Mucosa of gallbladder (tissue), 1 donor: ENCODE measurements around the gene DUSP11. TPM values are rescaled to one million over a fixed set of nuclear protein-coding genes. Genes with fewer than 3 reads are reported as not detected.
"Not testable (repeated sequence)": the region's sequence is repeated elsewhere in the genome, so short reads cannot be mapped to it uniquely, and the experiment has no call there.

Source experiments
- DNase-seq: peaks from one replicate; pipeline ENCODE4 v3.0.0-alpha.2; 2020; ENCODE audit warnings: low spot score
- total RNA-seq: library from RNA; stranded (reverse); gene quantifications from one replicate; pipeline ENCODE4 v1.2.1, GENCODE V29; 2021
- donor health status: DM: no; HTN: no; CAD: no.

The DUSP11 gene
- total RNA-seq, 1 donor from 2014 or later = 18.2 TPM

- no peak for DNase-seq
Observed at GRCh38 chr2:73772819-73773218, 7.1 kb downstream of the DUSP11 start.

GRCh38 chr2:73770725-73771124 is 9.2 kb downstream of the DUSP11 start:
- no peak for DNase-seq

GRCh38 chr2:73766994-73767393 is 12.9 kb downstream of the DUSP11 start:
- no peak for DNase-seq

- DNase-seq = no peak
Observed at GRCh38 chr2:73766349-73766748, 13.6 kb downstream of the DUSP11 start.

GRCh38 chr2:73764945-73765344 is 15.0 kb downstream of the DUSP11 start:
- no peak for DNase-seq

GRCh38 chr2:73762571-73762970 is 17.3 kb downstream of the DUSP11 start:
- no peak for DNase-seq

- DNase-seq = no peak
Observed at GRCh38 chr2:73759904-73760303, 20.0 kb downstream of the DUSP11 start.

GRCh38 chr2:73759285-73759764 is 20.6 kb downstream of the DUSP11 start:
- no peak for DNase-seq

- not testable (repeated sequence) for DNase-seq
Observed at GRCh38 chr2:73754332-73754731, 25.6 kb downstream of the DUSP11 start.

- DNase-seq = no peak
Observed at GRCh38 chr2:73749314-73749713, 30.6 kb downstream of the DUSP11 start.

GRCh38 chr2:73746877-73747208 is 33.1 kb downstream of the DUSP11 start:
- no peak for DNase-seq

- DNase-seq = no peak
Observed at GRCh38 chr2:73746015-73746876, 33.7 kb downstream of the DUSP11 start.

- no peak for DNase-seq
Observed at GRCh38 chr2:73740767-73741166, 39.1 kb downstream of the DUSP11 start.

- DNase-seq = no peak
Observed at GRCh38 chr2:73739101-73739500, 40.8 kb downstream of the DUSP11 start.

GRCh38 chr2:73736855-73737779 is 42.8 kb downstream of the DUSP11 start, which contains the start of gene TPRKB:
Gene TPRKB (minus strand): TSS chr2:73737345. CDS start chr2:73734569, 2,776 bp downstream.
- peak; percentile 96 for DNase-seq

- DNase-seq = no peak
Observed at GRCh38 chr2:73736378-73736777, 43.5 kb downstream of the DUSP11 start.

GRCh38 chr2:73730810-73731209 is 49.1 kb downstream of the DUSP11 start:
- no peak for DNase-seq

GRCh38 chr2:73728711-73729110 is 51.2 kb downstream of the DUSP11 start:
- no peak for DNase-seq

- no peak for DNase-seq
Observed at GRCh38 chr2:73728043-73728442, 51.9 kb downstream of the DUSP11 start.

GRCh38 chr2:73726657-73727056 is 53.2 kb downstream of the DUSP11 start:
- not testable (repeated sequence) for DNase-seq

- no peak for DNase-seq
Observed at GRCh38 chr2:73718851-73719621, 60.9 kb downstream of the DUSP11 start.

- DNase-seq = no peak
Observed at GRCh38 chr2:73718421-73718820, 61.5 kb downstream of the DUSP11 start.
